ENCODE results near the gene TEX29.

- no peak for TF ChIP-seq ZNF592 (IDR thresholded peaks at IDR 0.05)
- TF ChIP-seq POLR2A (conservative IDR thresholded peaks at IDR 0.05), result no peak
- no peak for TF ChIP-seq ARID3B (CRISPR knock-in tag; IDR thresholded peaks at IDR 0.05; ENCODE audit: borderline replicate concordance)
- no peak for TF ChIP-seq NKRF (IDR thresholded peaks at IDR 0.05; ENCODE audit: borderline replicate concordance)
- no peak for TF ChIP-seq SNRNP70 (optimal IDR thresholded peaks at IDR 0.05; ENCODE audit: low read depth, low read length)
- no peak for TF ChIP-seq ZNF655 (CRISPR knock-in tag; IDR thresholded peaks at IDR 0.05)
- no peak for TF ChIP-seq ETV6 (IDR thresholded peaks at IDR 0.05; ENCODE audit: borderline replicate concordance in 1 of 2, low read depth in 2 of 2, low read length in 1 of 2)
- TF ChIP-seq ETV6 (CRISPR knock-in tag; IDR thresholded peaks at IDR 0.05; ENCODE audit: borderline replicate concordance), result no peak
- TF ChIP-seq HBP1 (CRISPR knock-in tag; IDR thresholded peaks at IDR 0.05), result no peak
- no peak for TF ChIP-seq CTCF (IDR thresholded peaks at IDR 0.05 in 2 of 3, conservative IDR thresholded peaks at IDR 0.05 in 1 of 3; ENCODE audit: insufficient read depth in 2 of 3, low read depth in 1 of 3, low read length in 3 of 3)
- TF ChIP-seq TAF1 (IDR thresholded peaks at IDR 0.05; ENCODE audit: control insufficient read depth, extremely low read depth, insufficient read depth, low read length, severe bottlenecking), result no peak
- TF ChIP-seq JUNB (CRISPR knock-in tag; conservative IDR thresholded peaks at IDR 0.05), result no peak
- no peak for TF ChIP-seq NFE2 (IDR thresholded peaks at IDR 0.05; ENCODE audit: low read depth)
- no peak for TF ChIP-seq GTF3C2 (IDR thresholded peaks at IDR 0.05; ENCODE audit: borderline replicate concordance, extremely low read depth, insufficient read length)
- TF ChIP-seq PHF21A (IDR thresholded peaks at IDR 0.05; ENCODE audit: borderline replicate concordance, low read depth), result no peak
Observed at GRCh38 chr13:111387026-111387871, 66.8 kb downstream of the TEX29 start.

Data from K562 (cell line).